NT2/D1 (cell line): ENCODE data around the gene NUDT1.

Experiments used
- SUZ12 ChIP-seq: IDR thresholded peaks from 2 replicates; pipeline ENCODE4 v1.6.1; 2011; ENCODE audit not compliant: insufficient read length, insufficient read depth; ENCODE audit errors: extremely low read depth
- YY1 ChIP-seq: IDR thresholded peaks from 2 replicates; pipeline ENCODE4 v1.6.1; 2011; ENCODE audit not compliant: insufficient read length, insufficient read depth
- ZNF274 ChIP-seq: IDR thresholded peaks from 2 replicates; pipeline ENCODE4 v1.6.1; 2011; ENCODE audit warnings: mild to moderate bottlenecking, low read depth, low read length

DNA sequence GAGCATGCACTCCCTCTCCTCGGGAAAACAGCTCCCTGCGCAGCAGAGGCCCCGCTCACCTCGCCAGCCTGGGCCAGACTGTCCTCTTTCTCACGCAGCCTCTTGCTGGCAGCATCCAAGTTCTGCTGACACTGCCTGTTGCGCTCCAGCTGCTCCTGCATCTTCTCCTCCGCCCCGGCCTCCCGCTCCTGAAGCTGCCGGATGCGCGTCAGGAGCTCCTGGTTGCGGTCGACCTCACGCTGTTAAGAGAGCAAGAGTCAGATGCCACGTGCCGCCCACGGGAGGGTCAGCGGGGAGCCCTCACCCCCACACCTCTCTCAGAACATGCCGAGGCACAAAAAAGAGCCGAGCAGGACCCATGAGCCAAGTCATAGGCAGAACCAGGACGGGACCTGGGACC, 19.5 kb upstream of the NUDT1 start:
- TF ChIP-seq ZNF274 (no peak), YY1 (no peak), SUZ12 (no peak)
